GM19372 (cell line): ENCODE measurements around the gene EXD1.

Source experiments
- ATAC-seq: cut with Tn5 transposase; IDR thresholded peaks from one replicate; pipeline ENCODE4 v1.9.1; 2021; ENCODE audit warnings: mild to moderate bottlenecking, low read depth, moderate library complexity; ENCODE audit not compliant: unreplicated experiment

The EXD1 gene

GRCh38 chr15:41233367-41233771 is 2.8 kb upstream of the EXD1 start:
- no peak for ATAC-seq

GRCh38 chr15:41231422-41232226 is 1.1 kb upstream of the EXD1 start:
- no peak for ATAC-seq

GRCh38 chr15:41230345-41230649 is 260 bp downstream of the EXD1 start:
- no peak for ATAC-seq

- ATAC-seq, result no peak
Measured at GRCh38 chr15:41219381-41219780, 11.2 kb downstream of the EXD1 start.

GRCh38 chr15:41218851-41219250 is 11.7 kb downstream of the EXD1 start:
- no peak for ATAC-seq

GRCh38 chr15:41215708-41216107 is 14.8 kb downstream of the EXD1 start:
- ATAC-seq, result no peak

GRCh38 chr15:41207687-41208448 is 22.7 kb downstream of the EXD1 start:
- ATAC-seq, result no peak

GRCh38 chr15:41205315-41205714 is 25.2 kb downstream of the EXD1 start:
- ATAC-seq, result no peak

- ATAC-seq, result no peak
Measured at GRCh38 chr15:41203395-41203794, 27.2 kb downstream of the EXD1 start.

GRCh38 chr15:41199470-41199869 is 31.1 kb downstream of the EXD1 start:
- ATAC-seq, result no peak

- ATAC-seq, result no peak
Measured at GRCh38 chr15:41194444-41194843, 36.1 kb downstream of the EXD1 start.

- ATAC-seq, result no peak
Measured at GRCh38 chr15:41183581-41183980, 47.0 kb downstream of the EXD1 start.

- ATAC-seq, result no peak
Measured at GRCh38 chr15:41182266-41182665, 48.3 kb downstream of the EXD1 start.

- no peak for ATAC-seq
Measured at GRCh38 chr15:41180206-41180789, 50.3 kb downstream of the EXD1 start.

- no peak for ATAC-seq
Measured at GRCh38 chr15:41169781-41170180, 60.8 kb downstream of the EXD1 start.

- ATAC-seq, result no peak
Measured at GRCh38 chr15:41169086-41169485, 61.5 kb downstream of the EXD1 start.

- no peak for ATAC-seq
Measured at GRCh38 chr15:41161736-41162135, 68.8 kb downstream of the EXD1 start.

- no peak for ATAC-seq
Measured at GRCh38 chr15:41161336-41161735, 69.2 kb downstream of the EXD1 start.

- no peak for ATAC-seq
Measured at GRCh38 chr15:41160639-41161315, 69.8 kb downstream of the EXD1 start.

GRCh38 chr15:41154412-41154811 is 76.1 kb downstream of the EXD1 start:
- ATAC-seq, result no peak

GRCh38 chr15:41153733-41154132 is 76.8 kb downstream of the EXD1 start:
- no peak for ATAC-seq
